GM12872 (cell line): ENCODE data around the gene GPM6B.

Source experiments
- CTCF ChIP-seq: IDR thresholded peaks from 3 replicates; pipeline ENCODE4 v1.5.1; 2011; ENCODE audit warnings: low read depth, mild to moderate bottlenecking, low read length, moderate library complexity; ENCODE audit not compliant: insufficient read depth

GPM6B gene

GRCh38 chrX:13742397-13743176 is 74.3 kb downstream of the GPM6B start:
- no peak for TF ChIP-seq CTCF

GRCh38 chrX:13741695-13742094 is 75.2 kb downstream of the GPM6B start:
- TF ChIP-seq CTCF: no peak

GRCh38 chrX:13734278-13735172 is 82.4 kb downstream of the GPM6B start, which contains the start of the genes OFD1 and TRAPPC2:
Gene OFD1, plus strand, starts transcription at chrX:13734748. Its CDS starts 324 bp downstream, at chrX:13735072.
Gene TRAPPC2, minus strand, starts transcription at chrX:13734620. Its CDS starts 14,657 bp downstream, at chrX:13719963.
- no peak for TF ChIP-seq CTCF

DNA sequence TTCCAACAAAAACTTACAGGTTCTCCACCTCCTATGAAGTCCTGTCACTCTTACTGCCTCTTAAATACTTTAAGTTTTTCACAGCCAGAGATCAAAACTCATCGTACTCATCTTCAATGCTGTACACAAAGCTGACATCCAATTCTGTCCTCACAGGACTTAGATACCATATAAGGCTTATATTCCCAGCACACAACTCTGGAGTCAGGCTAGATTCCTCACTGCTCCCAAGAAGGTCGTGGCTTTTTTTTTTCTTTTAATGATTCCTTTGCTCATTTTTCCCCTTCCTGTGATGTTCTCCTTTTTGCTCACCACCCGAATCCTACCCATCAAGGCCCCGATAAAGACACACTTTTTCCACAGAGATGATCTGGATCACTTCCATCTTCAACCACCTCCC is 83.4 kb downstream of the GPM6B start:
- no peak for TF ChIP-seq CTCF

- TF ChIP-seq CTCF: no peak
Observed at GRCh38 chrX:13732246-13733067, 84.4 kb downstream of the GPM6B start.

DNA sequence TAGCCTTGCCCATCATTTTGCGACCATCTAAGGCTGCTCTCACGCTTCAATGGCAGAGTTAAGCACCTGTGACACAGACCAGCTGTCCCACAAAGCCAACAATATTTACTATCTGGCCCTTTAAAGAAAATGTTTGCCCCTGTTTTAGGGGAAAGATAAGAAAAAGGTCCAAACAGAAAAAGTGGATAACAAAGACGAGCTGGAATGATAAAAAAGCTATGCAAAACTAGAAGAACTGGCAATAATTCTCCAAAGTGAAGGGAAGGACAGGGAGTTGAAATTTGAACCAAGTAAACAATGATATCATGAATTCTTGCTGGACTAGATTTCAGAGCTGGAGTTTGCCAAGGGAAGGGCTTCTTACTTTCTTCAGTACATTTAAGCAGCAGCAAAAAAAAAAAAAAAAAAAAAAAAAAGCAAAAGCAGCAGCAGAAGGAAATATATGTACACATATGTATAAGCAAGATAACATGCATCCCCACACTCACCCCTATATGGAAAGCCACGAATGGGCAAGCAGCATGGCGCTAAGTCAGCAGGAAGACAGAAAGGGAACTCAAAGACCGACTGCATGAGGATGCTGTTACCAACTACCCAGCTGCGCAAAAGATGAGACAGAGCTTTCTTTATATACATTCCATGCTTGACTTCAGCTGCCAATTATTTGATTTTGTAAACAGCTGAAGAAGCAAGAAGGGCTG is 94.9 kb downstream of the GPM6B start:
- no peak for TF ChIP-seq CTCF
